Nucleus accumbens (tissue), 56 donors: Measurements from ENCODE around the gene BIRC7.

Source experiments
- DNase-seq, 56 donors: peaks; one replicate each; lab custom pipeline; 2025; lab: John Stamatoyannopoulos, UW

BIRC7 gene

GRCh38 chr20:63223826-63224207 is 11.9 kb upstream of the BIRC7 start:
- DNase-seq = no peak

DNA sequence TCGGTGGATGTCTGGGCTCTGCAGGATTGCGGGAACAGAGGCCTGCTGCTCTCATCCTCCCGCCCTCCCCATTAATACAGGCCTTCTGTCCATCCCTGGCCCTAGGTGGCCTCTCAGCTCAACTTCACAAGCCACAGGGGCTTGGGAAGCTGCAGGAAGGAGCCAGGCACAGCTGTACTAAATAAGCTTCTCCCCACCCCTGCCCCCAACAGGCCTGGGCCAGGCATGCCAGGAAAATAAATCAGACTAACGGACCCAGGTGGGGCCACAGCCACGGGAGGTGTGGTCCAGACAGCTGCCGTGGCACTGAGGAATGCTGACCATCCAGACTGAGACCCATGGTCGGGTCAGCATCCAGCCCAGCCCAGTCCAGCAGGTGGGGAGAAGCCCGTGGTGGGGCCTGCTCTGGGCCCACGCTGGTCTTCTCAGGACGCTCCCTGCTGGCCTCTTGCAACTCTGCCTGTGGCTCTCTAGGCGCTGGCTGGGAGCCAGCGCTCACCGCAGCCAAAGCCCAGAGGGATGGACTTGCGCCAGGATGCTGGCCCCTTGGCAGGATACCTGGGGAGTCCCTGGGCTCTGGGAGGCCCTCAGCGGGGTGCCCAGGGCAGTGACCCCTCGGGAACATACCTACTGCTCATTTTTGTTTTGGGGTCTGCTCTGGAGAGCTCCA is 11.2 kb upstream of the BIRC7 start:
- DNase-seq = peak in 17 of 56 donors; percentile 11 to 48 (median 19)

- DNase-seq = no peak
Measured at GRCh38 chr20:63225082-63225454, 10.6 kb upstream of the BIRC7 start.

DNA sequence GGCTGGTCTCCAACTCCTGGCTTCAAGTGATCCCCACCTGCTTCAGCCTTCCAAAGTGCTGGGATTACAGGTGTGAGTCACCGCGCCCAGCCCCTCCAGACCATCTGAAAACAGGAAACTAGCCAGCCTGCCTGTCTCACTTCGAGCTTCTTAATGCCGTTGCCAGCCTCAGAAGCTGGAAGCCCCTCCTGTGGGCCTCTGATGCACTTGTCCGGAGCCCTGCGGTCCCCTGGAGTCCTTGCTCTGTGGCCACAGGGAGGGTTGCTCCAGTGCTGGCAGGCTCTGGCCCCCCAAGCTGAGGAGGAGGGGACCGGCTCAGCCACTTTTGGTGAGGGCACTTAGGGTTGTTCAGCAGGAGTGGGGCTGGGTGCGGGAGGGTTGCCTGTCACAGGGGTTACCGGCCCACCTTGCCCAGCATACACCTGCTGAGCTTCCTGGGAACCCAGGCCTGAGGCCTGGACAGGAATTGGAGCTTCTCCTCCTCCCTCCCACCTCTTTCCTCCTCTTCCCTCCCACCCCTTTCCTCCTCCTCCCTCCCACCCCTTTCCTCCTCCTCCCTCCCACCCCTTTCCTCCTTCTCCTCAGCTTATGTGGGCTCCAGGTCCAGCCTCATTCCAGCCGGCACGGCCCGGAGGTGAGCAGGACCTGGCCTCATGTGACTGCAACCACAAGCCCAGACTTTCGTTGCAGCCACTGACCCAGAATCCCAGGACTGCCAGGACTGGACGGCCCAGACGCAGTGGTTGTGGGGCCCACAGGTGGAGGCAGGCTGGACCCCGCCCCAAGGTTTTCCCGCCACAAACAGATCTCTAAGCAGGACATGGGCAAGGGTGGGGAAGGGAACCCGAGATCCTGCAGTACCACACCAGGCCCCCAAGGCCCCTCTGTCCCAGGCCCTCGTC is 9.4 kb upstream of the BIRC7 start:
- no peak for DNase-seq

GRCh38 chr20:63227260-63227659 is 8.4 kb upstream of the BIRC7 start:
- no peak for DNase-seq

- no peak for DNase-seq
Measured at GRCh38 chr20:63228806-63229205, 6.9 kb upstream of the BIRC7 start.

DNA sequence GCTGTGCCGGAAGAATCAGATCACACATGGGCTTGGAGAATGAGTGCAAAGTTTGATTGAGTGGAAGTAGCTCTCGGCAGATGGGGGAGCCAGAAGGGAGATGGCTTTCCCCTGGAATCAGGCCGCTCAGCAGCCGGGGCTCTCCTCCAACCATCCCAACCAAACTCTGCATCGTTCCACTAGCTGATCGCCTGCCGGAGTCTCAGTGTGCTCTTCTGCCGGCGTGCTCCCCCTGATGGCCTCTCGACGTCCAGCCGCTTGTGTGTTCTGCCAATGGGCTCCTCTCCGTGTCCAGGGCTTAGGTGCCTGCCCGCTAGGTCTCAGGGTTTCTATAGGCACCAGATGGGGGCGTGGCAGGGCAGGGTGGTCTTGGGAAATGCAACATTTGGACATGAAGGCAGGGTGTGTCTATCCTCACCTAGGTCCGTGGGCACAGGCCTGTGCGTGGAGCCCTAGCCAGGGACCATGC is 4.9 kb upstream of the BIRC7 start:
- peak in 39 of 56 donors; percentile 9 to 72 (median 34) for DNase-seq

- no peak for DNase-seq
Measured at GRCh38 chr20:63232235-63233060, 3.3 kb upstream of the BIRC7 start.

GRCh38 chr20:63233061-63233344 is 2.7 kb upstream of the BIRC7 start:
- no peak for DNase-seq

GRCh38 chr20:63233924-63234323 is 1.8 kb upstream of the BIRC7 start:
- DNase-seq = no peak

- DNase-seq = peak in 3 of 56 donors; percentile 8 to 35 (median 18)
Measured at GRCh38 chr20:63234693-63235398, 859 bp upstream of the BIRC7 start.

DNA sequence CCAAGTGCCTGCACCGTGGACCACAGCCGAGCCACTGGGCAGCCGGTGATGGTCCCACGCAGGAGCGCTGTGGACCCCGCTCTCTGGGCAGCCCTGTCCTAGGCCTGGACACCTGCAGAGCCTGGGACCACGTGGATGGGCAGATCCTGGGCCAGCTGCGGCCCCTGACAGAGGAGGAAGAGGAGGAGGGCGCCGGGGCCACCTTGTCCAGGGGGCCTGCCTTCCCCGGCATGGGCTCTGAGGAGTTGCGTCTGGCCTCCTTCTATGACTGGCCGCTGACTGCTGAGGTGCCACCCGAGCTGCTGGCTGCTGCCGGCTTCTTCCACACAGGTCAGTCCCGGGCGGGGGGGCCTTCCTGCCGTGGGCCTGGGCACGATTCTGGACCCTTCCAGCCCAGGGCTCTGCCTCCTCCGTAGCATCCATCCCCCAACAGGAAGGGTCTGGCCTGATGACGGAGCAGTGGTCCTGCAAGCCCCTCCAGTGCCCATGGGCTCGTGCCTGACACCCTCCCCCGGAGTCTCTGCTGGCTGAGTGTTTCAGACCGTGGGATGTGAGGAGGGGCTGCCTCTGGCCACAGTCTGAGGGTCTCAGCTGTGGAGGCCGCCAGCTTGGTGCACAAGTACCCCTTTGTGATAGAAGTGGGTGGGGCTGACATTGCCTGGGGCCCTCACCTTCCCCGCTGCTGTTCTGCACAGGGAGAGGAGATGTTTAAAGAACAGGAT is 572 bp downstream of the BIRC7 start:
- no peak for DNase-seq

- no peak for DNase-seq
Measured at GRCh38 chr20:63238031-63238430, 2.3 kb downstream of the BIRC7 start.

GRCh38 chr20:63238514-63239125 is 2.9 kb downstream of the BIRC7 start:
- DNase-seq = peak in 31 of 56 donors; percentile 12 to 68 (median 31)

DNA sequence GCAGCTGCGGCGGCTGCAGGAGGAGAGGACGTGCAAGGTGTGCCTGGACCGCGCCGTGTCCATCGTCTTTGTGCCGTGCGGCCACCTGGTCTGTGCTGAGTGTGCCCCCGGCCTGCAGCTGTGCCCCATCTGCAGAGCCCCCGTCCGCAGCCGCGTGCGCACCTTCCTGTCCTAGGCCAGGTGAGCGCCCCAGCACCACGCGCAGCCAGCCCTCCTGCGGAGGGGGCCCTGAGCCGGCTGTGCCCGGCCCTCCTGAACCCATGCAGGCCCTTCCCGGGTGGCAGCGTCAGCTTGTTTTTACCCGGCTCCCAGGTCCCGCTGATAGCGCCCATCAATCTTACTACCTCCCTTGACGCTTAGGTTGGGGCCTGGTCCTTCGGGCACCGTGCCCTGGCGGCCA is 3.7 kb downstream of the BIRC7 start:
- no peak for DNase-seq

DNA sequence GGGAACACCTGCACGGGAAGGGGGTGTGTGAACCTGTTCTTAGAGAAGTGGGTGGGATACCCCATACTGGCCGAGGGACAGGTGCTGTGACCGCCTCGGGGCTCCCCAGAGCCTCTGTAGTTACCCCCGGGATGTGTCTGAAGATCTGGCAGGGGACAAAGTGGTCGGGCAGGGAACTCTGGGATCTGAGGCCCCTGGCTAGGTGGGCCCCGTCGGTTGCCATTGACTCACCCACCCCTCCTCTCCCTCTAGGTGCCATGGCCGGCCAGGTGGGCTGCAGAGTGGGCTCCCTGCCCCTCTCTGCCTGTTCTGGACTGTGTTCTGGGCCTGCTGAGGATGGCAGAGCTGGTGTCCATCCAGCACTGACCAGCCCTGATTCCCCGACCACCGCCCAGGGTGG is 4.3 kb downstream of the BIRC7 start:
- no peak for DNase-seq

DNA sequence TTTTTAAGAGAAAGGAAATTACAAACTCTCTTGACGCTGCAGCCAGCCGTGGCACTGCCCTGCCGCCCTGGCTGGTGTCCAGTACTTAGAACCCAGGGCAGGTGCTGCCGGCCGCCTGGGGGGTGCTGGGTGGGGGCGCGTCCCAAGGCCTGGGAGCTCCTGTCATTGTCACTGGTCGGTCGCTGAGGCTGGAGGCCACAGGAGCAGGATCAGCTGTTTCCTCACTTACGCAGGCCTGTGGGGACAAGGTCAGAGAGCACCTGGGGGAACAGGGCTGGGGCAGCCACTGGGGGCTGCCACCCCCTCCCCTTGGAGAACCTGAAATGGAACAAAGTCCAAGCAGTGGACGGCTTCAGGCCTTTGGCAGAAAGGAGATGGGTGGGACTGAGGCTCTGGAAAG is 5.6 kb downstream of the BIRC7 start:
- DNase-seq = no peak

DNA sequence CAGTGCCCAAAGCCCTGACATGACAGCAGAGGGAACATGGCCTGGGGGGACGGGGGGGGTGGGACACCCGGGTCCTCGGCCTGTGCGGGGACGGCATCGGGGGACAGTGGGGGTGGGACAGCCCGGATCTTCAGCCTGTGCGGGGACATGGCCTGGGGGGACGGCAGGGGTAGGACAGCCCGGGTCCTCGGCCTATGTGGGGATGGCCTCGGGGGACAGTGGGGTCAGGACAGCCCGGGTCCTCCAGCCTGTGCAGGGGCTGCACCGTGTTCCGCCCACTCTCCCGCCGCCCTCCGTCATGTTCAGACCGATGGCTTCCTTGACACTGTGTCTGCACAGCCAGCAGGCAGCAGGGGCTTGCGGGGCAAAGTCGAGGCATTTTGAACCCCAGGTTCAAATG is 7.0 kb downstream of the BIRC7 start:
- DNase-seq = no peak

GRCh38 chr20:63243604-63244247 is 8.0 kb downstream of the BIRC7 start:
- no peak for DNase-seq
